Duodenal mucosa (tissue), 2 donors: ENCODE measurements around the gene GSK3B.
A peak's percentile ranks its signal among the peaks of the same experiment; 100 is the strongest.

ENCODE experiments used
- H3K27ac ChIP-seq: one replicate; pipeline ENCODE4 v1.7.0; 2013; ENCODE audit warnings: low read depth, low read length
- H3K27me3 ChIP-seq, 2 donors: one replicate each; pipeline ENCODE4 v1.7.0; 2013; ENCODE audit warnings: low read length in 2 of 2, control low read depth in 1 of 2; ENCODE audit not compliant: insufficient read depth in 2 of 2, control insufficient read depth in 1 of 2
- H3K36me3 ChIP-seq, 2 donors: one replicate each; pipeline ENCODE4 v1.7.0; 2013; ENCODE audit warnings: low read length in 2 of 2, control low read depth in 1 of 2; ENCODE audit not compliant: insufficient read depth in 2 of 2, control insufficient read depth in 1 of 2
- H3K4me1 ChIP-seq, 2 donors: one replicate each; pipeline ENCODE4 v1.7.0; 2013; ENCODE audit warnings: low read length in 2 of 2, control low read depth in 1 of 2; ENCODE audit not compliant: insufficient read depth in 2 of 2, control insufficient read depth in 1 of 2
- H3K4me3 ChIP-seq, 2 donors: one replicate each; pipeline ENCODE4 v1.7.0; 2013; ENCODE audit warnings: low read length in 2 of 2, low read depth in 1 of 2
- H3K9ac ChIP-seq, 2 donors: one replicate each; pipeline ENCODE4 v1.7.0; 2013; ENCODE audit warnings: low read length in 2 of 2, low read depth in 1 of 2
- H3K9me3 ChIP-seq, 2 donors: one replicate each; pipeline ENCODE4 v1.7.0; 2013; ENCODE audit warnings: low read length in 2 of 2, control low read depth in 1 of 2; ENCODE audit not compliant: control insufficient read depth in 1 of 2

GSK3B gene

DNA sequence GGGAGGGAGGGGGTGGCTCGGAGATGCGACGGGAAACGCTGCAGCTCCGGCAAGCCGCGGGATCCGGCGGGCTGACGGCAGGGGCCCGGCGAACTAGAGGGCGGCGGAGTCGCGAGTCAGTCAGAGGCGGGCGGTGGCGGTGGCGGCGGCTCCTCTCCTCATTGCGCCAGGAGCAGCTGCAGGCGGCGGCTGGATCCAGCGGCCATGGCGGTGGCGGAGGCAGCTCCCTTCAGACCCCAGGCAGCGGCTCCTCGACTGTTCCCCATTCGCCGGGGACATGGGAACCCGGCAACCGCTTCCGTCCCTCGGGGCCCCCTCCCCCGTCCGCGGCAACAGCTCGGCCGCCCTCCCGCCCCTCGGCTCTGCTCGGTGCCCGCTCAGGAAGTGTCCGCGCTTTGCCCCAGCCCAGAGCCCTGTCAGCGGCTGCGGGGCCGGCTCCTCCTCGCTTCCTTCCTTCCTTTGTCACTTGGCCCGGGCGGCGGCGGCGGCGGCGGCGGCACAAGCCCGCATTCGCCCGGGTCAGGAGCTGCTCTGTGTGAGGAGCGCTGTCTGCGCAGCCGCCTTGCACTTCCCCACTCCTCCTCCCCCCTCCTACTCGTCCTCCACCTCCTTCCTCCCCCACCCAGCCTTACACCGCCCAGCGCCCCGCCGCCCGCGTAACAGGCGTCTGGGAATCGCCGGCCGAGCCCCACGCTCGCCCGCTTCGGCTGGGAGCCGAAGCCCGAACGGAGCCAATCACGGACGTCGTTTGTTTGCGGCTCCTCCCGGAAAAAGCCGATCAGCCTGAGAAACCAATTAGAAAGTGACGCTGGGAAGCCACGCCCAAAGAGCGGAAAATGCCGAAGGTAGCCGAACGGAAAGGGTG, at the start of gene GSK3B:
Gene GSK3B, minus strand, starts transcription at position 537 of the 865 bp plus-strand sequence. CDS start 1,013 bp downstream, outside the sequence.
- H3K27me3 ChIP-seq, result no peaks in the 10 kb centered on the region
- peaks cover 17 to 18% of the 10 kb centered on the region in 2 donors for H3K4me1 ChIP-seq
- H3K9me3 ChIP-seq, result no peaks in the 10 kb centered on the region
- no peaks in the 10 kb centered on the region for H3K36me3 ChIP-seq
- peak within 1 kb of the TSS; percentile 100 for H3K27ac ChIP-seq
- peak within 1 kb of the TSS; percentile 82 to 89 for H3K4me3 ChIP-seq
- peak within 1 kb of the TSS; percentile 98 to 99 for H3K9ac ChIP-seq

DNA sequence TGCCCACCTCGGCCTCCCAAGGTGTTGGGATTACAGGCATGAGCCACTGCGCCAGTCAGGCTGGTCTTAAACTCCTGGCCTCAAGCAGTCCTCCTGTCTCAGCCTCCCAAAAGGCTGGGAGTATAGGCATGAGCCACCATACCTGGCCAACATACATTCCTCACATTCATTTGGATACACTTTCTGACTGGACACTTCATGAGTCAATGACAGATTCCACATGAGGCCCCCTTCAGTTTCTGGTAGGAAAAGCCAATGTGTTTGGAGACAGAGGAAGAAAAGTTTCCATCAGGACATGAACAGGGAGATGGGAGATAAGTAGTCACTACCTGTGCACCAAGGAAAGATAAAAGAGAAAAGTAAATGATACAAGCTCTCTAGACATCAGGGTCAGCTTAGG, 49.4 kb upstream of the GSK3B start:
- no peaks in the 10 kb centered on the region for H3K36me3 ChIP-seq
- peaks cover 0 to 10% of the 10 kb centered on the region in 2 donors for H3K4me1 ChIP-seq
- H3K27me3 ChIP-seq, result no peaks in the 10 kb centered on the region
- no peak overlapping the region for H3K9ac ChIP-seq
- H3K27ac ChIP-seq, result no peak overlapping the region
- no peaks in the 10 kb centered on the region for H3K9me3 ChIP-seq
- H3K4me3 ChIP-seq, result no peak overlapping the region

DNA sequence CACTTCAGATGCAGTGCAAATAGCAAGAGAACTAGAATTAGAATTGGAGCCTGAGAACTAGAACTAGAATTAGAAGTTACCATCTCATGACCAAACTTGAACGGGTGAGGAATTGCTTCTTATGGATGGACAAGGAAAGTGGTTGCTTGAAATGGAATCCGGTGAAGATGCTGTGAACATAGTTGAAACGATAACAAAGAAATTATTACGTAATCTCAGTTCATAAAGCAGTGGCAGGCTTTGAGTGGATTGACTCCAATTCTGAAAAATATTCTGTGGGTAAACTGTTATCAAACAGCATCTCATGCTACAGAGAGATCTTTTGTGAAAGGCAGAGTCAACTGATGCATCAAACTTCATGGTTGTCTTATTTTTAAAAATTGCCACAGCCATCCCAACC, 48.0 kb upstream of the GSK3B start:
- H3K9ac ChIP-seq, result no peak overlapping the region
- H3K27me3 ChIP-seq, result no peaks in the 10 kb centered on the region
- no peak overlapping the region for H3K4me3 ChIP-seq
- peaks cover 0 to 3% of the 10 kb centered on the region in 2 donors for H3K4me1 ChIP-seq
- H3K9me3 ChIP-seq, result no peaks in the 10 kb centered on the region
- no peaks in the 10 kb centered on the region for H3K36me3 ChIP-seq
- no peak overlapping the region for H3K27ac ChIP-seq

DNA sequence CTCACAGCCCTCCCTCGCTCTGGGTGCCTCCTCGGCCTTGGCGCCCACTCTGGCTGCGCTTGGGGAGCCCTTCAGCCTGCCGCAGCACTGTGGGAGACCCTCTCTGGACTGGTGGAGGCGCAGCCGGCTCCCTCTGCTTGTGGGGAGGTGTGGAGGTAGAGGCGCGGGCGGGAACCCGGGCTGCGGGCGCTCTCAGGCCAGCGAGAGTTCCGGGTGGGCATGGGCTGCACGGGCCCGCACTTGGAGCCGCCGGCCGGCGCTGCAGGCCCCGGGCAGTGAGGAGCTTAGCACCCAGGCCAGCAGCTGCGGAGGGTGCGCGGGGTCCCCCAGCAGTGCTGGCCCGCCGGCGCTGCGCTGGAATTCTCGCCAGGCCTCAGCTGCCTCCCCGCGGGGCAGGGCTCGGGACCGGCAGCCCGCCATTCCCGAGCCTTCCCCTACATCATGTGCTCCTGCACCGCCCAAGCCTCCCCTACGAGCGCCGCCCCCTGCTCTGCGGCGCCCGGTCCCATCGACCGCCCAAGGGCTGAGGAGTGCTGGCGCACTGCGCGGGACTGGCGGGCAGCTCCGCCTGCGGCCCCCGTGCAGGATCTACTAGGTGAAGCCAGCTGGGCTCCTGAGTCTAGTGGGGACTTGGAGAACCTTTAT, 46.0 kb upstream of the GSK3B start:
- no peak overlapping the region for H3K9ac ChIP-seq
- no peaks in the 10 kb centered on the region for H3K27me3 ChIP-seq
- no peak overlapping the region for H3K4me3 ChIP-seq
- no peaks in the 10 kb centered on the region for H3K4me1 ChIP-seq
- H3K36me3 ChIP-seq, result no peaks in the 10 kb centered on the region
- no peak overlapping the region for H3K27ac ChIP-seq
- no peaks in the 10 kb centered on the region for H3K9me3 ChIP-seq

- H3K36me3 ChIP-seq, result no peaks in the 10 kb centered on the region
- no peak overlapping the region for H3K4me3 ChIP-seq
- H3K27ac ChIP-seq, result no peak overlapping the region
- no peak overlapping the region for H3K9ac ChIP-seq
- no peaks in the 10 kb centered on the region for H3K9me3 ChIP-seq
- H3K27me3 ChIP-seq, result no peaks in the 10 kb centered on the region
- no peaks in the 10 kb centered on the region for H3K4me1 ChIP-seq
Measured at GRCh38 chr3:120139140-120139539, 44.9 kb upstream of the GSK3B start.

GRCh38 chr3:120137548-120137947, 43.3 kb upstream of the GSK3B start:
- Histone ChIP-seq H3K4me1 (no peaks in the 10 kb centered on the region), H3K36me3 (no peaks in the 10 kb centered on the region), H3K27ac (no peak overlapping the region), H3K4me3 (no peak overlapping the region), H3K9me3 (no peaks in the 10 kb centered on the region), H3K27me3 (no peaks in the 10 kb centered on the region), H3K9ac (no peak overlapping the region)

DNA sequence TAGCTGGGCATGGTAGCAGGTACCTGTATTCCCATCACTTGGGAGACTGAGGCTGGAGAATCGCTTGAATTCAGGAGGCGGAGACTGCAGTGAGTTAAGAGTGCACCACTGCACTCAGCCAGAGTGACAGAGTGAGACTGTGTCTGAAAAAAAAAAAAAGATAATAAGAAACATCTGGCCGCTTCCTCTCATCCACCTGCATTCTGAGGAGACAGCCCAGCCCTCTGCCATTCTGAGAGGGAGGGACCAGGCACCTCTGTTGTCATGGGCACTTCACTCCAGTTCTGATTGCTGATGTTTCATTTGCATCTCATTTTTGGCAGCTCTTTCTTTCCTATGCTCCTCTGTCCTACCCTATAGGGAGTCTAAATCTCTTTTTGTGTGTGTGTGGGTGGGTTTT, 36.4 kb upstream of the GSK3B start:
- no peaks in the 10 kb centered on the region for H3K36me3 ChIP-seq
- H3K4me3 ChIP-seq, result no peak overlapping the region
- H3K27ac ChIP-seq, result no peak overlapping the region
- no peaks in the 10 kb centered on the region for H3K4me1 ChIP-seq
- H3K27me3 ChIP-seq, result no peaks in the 10 kb centered on the region
- H3K9me3 ChIP-seq, result no peaks in the 10 kb centered on the region
- no peak overlapping the region for H3K9ac ChIP-seq

- H3K27me3 ChIP-seq, result no peaks in the 10 kb centered on the region
- H3K4me1 ChIP-seq, result no peaks in the 10 kb centered on the region
- H3K4me3 ChIP-seq, result no peak overlapping the region
- H3K9me3 ChIP-seq, result no peaks in the 10 kb centered on the region
- H3K36me3 ChIP-seq, result no peaks in the 10 kb centered on the region
- no peak overlapping the region for H3K9ac ChIP-seq
- H3K27ac ChIP-seq, result no peak overlapping the region
Measured at GRCh38 chr3:120129718-120130513, 35.7 kb upstream of the GSK3B start.

- H3K27ac ChIP-seq, result no peak overlapping the region
- H3K9ac ChIP-seq, result no peak overlapping the region
- no peak overlapping the region for H3K4me3 ChIP-seq
- no peaks in the 10 kb centered on the region for H3K36me3 ChIP-seq
- H3K9me3 ChIP-seq, result no peaks in the 10 kb centered on the region
- no peaks in the 10 kb centered on the region for H3K27me3 ChIP-seq
- no peaks in the 10 kb centered on the region for H3K4me1 ChIP-seq
Measured at GRCh38 chr3:120129051-120129450, 34.8 kb upstream of the GSK3B start.

DNA sequence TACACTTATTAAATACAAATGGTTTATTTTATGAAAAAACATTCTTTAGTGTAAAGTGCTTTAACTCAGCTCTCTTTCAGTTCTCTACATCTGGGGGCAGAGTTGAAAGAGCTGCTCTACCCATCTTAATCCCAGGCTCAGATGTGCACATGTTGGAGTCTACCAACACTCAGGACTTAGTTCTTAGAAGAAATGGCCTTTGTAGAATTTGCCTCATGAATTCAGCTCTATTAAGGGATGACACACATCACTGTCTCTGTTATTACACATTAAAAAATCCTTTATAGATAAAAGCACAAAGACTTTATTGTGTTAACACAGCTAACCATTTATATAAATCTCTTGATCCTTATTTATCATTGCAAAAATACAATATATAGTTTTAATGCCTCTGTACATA, 31.7 kb upstream of the GSK3B start:
- H3K27ac ChIP-seq, result no peak overlapping the region
- H3K9me3 ChIP-seq, result no peaks in the 10 kb centered on the region
- no peak overlapping the region for H3K4me3 ChIP-seq
- no peaks in the 10 kb centered on the region for H3K27me3 ChIP-seq
- no peak overlapping the region for H3K9ac ChIP-seq
- H3K36me3 ChIP-seq, result no peaks in the 10 kb centered on the region
- H3K4me1 ChIP-seq, result no peaks in the 10 kb centered on the region
